Esophagus muscularis mucosa (tissue), 4 donors: ENCODE results near the gene UBE2U.

Experiments
- EP300 ChIP-seq: sonication (generic); formaldehyde crosslinking; IDR thresholded peaks from one replicate; pipeline ENCODE4 v1.6.1; 2017; ENCODE audit warnings: antibody characterized with exemption
- POLR2A ChIP-seq: fragments of 450-650 bp; IDR thresholded peaks from one replicate; pipeline ENCODE4 v1.6.1; 2017; ENCODE audit warnings: antibody characterized with exemption, moderate library complexity, mild to moderate bottlenecking, low read depth
- TF ChIP-seq, protein P1 (sequence below), 3 experiments: fragments of 200-600 bp in 2 of 3; fragments of 450-650 bp in 1 of 3; sonication (generic) in 2 of 3; IDR thresholded peaks; one replicate each; pipeline ENCODE4 v1.5.1; 2017 to 2019; ENCODE audit warnings: antibody characterized with exemption in 3 of 3, mild to moderate bottlenecking in 2 of 3, moderate library complexity in 1 of 3

DNA sequence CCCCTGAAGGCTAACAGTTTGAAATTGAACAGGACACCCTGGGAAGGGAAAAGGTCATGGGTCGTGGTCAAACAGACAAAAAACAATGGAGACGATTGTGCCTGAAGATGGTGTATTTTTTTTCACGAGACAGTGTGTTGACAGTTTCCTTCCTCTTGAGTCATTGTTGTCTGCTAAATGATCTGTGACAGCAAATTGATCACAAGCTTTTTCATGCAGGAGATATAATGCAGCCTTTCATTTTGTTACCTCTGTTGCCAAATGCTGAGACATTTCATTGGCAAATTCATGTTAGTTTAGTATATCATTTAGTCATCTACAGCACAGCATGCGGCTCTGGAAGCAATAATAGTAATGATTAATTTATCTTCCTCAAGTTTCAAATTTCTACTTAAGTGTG, 27.7 kb downstream of the UBE2U start:
- TF ChIP-seq, protein P1, sequence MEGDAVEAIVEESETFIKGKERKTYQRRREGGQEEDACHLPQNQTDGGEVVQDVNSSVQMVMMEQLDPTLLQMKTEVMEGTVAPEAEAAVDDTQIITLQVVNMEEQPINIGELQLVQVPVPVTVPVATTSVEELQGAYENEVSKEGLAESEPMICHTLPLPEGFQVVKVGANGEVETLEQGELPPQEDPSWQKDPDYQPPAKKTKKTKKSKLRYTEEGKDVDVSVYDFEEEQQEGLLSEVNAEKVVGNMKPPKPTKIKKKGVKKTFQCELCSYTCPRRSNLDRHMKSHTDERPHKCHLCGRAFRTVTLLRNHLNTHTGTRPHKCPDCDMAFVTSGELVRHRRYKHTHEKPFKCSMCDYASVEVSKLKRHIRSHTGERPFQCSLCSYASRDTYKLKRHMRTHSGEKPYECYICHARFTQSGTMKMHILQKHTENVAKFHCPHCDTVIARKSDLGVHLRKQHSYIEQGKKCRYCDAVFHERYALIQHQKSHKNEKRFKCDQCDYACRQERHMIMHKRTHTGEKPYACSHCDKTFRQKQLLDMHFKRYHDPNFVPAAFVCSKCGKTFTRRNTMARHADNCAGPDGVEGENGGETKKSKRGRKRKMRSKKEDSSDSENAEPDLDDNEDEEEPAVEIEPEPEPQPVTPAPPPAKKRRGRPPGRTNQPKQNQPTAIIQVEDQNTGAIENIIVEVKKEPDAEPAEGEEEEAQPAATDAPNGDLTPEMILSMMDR (IDR thresholded peaks at IDR 0.05): no peak
- TF ChIP-seq EP300: no peak
- TF ChIP-seq POLR2A: no peak
